HEK293 (cell line): ENCODE results near the gene PHACTR2.

ENCODE experiments used
- CTCF ChIP-seq: fragments of 450-650 bp; formaldehyde crosslinking; IDR thresholded peaks from 2 replicates; pipeline ENCODE4 v1.5.1; 2016; ENCODE audit warnings: missing biosample characterization, missing genetic modification characterization
- SCRT1 ChIP-seq: fragments of 450-650 bp; formaldehyde crosslinking; IDR thresholded peaks from 2 replicates; pipeline ENCODE4 v1.5.1; 2016; ENCODE audit warnings: missing biosample characterization, missing genetic modification characterization, borderline replicate concordance
- ZIC2 ChIP-seq: fragments of 450-650 bp; formaldehyde crosslinking; IDR thresholded peaks from 2 replicates; pipeline ENCODE4 v1.5.1; 2016; ENCODE audit warnings: missing biosample characterization, missing genetic modification characterization
- ZNF155 ChIP-seq: fragments of 450-650 bp; formaldehyde crosslinking; IDR thresholded peaks from 2 replicates; pipeline ENCODE4 v1.5.1; 2016; ENCODE audit warnings: missing biosample characterization, missing genetic modification characterization
- ZNF335 ChIP-seq: fragments of 450-650 bp; formaldehyde crosslinking; conservative IDR thresholded peaks from 2 replicates; pipeline ENCODE4 v1.5.1; 2016; ENCODE audit warnings: missing biosample characterization, missing genetic modification characterization
- ZNF366 ChIP-seq: fragments of 450-650 bp; formaldehyde crosslinking; conservative IDR thresholded peaks from 2 replicates; pipeline ENCODE4 v1.5.1; 2016; ENCODE audit warnings: missing biosample characterization, missing genetic modification characterization
- ZNF37A ChIP-seq: fragments of 450-650 bp; IDR thresholded peaks from 2 replicates; pipeline ENCODE4 v1.5.1; 2018; ENCODE audit warnings: missing biosample characterization, missing genetic modification characterization
- ZNF776 ChIP-seq: fragments of 450-650 bp; formaldehyde crosslinking; IDR thresholded peaks from 2 replicates; pipeline ENCODE4 v1.5.0; 2017; ENCODE audit warnings: missing biosample characterization, missing genetic modification characterization, borderline replicate concordance
- ZSCAN4 ChIP-seq: fragments of 450-650 bp; formaldehyde crosslinking; IDR thresholded peaks from 2 replicates; pipeline ENCODE4 v1.5.1; 2017; ENCODE audit warnings: missing biosample characterization, missing genetic modification characterization

- no peak for TF ChIP-seq SCRT1
- no peak for TF ChIP-seq ZNF366 (tag by site-specific recombination)
- TF ChIP-seq ZSCAN4 = no peak
- TF ChIP-seq CTCF = no peak
- TF ChIP-seq ZNF776 = no peak
- no peak for TF ChIP-seq ZNF37A (tag by site-specific recombination)
- TF ChIP-seq ZNF155 = no peak
- TF ChIP-seq ZNF335 (tag by site-specific recombination) = no peak
- no peak for TF ChIP-seq ZIC2 (tag by site-specific recombination)
These were observed 16.8 kb downstream of the PHACTR2 start for GRCh38 chr6:143694560-143694959.
